HCT116 (cell line): Measurements from ENCODE around the gene CADPS2.

Experiments
- CEBPB ChIP-seq: IDR thresholded peaks from 2 replicates; pipeline ENCODE4 v1.6.1; 2012; ENCODE audit warnings: low read depth
- CTCF ChIP-seq, 3 experiments: fragments of 200-600 bp in 1 of 3; sonication (generic) in 1 of 3; IDR thresholded peaks in 2 of 3; conservative IDR thresholded peaks in 1 of 3; 2 replicates each; pipeline ENCODE4 v1.5.1; 2012 to 2017; ENCODE audit warnings: low read depth in 2 of 3, low read length in 2 of 3, antibody characterized with exemption in 1 of 3, borderline replicate concordance in 1 of 3, control low read depth in 1 of 3, mild to moderate bottlenecking in 1 of 3, mixed read lengths in 1 of 3, mixed run types in 1 of 3, moderate library complexity in 1 of 3; ENCODE audit not compliant: insufficient read depth in 1 of 3
- POLR2A ChIP-seq: IDR thresholded peaks from 2 replicates; pipeline ENCODE4 v1.7.0; 2011; ENCODE audit warnings: borderline replicate concordance; ENCODE audit not compliant: insufficient read depth, insufficient read length; ENCODE audit errors: extremely low read depth
- YY1 ChIP-seq: IDR thresholded peaks from 2 replicates; pipeline ENCODE4 v1.6.1; 2011; ENCODE audit warnings: low read length, low read depth, moderate library complexity, mild to moderate bottlenecking; ENCODE audit not compliant: insufficient replicate concordance; ENCODE audit errors: extremely low read depth

- no peak for TF ChIP-seq POLR2A
- TF ChIP-seq YY1, result no peak
- TF ChIP-seq CTCF (IDR thresholded peaks at IDR 0.05 in 2 of 3, conservative IDR thresholded peaks at IDR 0.05 in 1 of 3; ENCODE audit: borderline replicate concordance in 1 of 3, insufficient read depth in 1 of 3, low read depth in 2 of 3, low read length in 2 of 3), result no peak
- TF ChIP-seq CEBPB, result no peak
Observed at GRCh38 chr7:122618585-122619189, 267.6 kb downstream of the CADPS2 start.
